Kasumi-1 (cell line): ENCODE data around the gene KDM4B.

Experiments used
- DNase-seq, 2 experiments: peaks; one replicate each; lab custom pipeline; 2025; lab: John Stamatoyannopoulos, UW

Gene KDM4B

GRCh38 chr19:5035105-5035761, 66.3 kb downstream of the KDM4B start:
- DNase-seq: no peak

GRCh38 chr19:5035793-5036697, 67.1 kb downstream of the KDM4B start:
- no peak for DNase-seq

DNA sequence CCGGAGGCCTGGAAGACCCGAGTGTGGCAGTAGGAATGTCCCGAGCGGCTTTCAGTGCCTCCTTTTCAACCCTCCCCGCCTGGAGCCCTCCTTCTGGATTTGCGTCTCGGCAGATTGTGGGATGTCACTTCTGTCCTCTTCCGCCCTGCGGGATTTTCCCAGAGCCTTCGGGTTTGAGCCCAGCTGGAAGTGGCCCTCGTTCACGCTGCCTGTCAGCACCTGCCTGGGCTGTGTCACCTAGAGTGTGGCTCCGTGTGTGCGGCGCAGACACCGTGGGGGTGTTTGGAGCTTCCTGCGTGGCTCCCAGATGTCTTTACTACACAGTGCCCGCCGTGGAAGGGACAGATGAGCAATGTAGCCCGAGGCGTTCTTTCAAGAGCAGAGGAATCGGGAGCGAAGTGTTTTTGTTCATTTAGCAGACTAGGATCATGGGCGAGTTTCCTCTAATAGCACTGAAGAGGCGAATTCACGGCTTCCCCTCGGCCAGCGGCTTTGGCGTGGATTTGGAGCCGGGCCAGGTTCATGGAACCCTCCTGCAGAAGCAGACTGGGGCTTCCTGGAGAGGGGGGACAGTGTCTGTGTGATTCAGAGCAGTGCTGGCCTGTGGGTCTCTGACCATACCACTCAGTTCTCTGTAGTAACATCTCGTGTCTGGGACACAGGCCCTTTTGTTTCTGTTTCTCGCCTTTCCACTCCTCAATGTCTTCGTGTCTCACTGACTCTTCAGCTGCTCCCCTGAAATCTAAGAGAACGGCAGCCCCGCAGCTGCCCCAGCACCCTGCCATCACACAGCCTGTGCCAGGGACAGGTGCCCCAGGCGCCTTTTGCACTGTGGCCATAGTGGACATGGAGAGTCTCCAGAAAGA, 68.0 kb downstream of the KDM4B start:
- DNase-seq: no peak

DNA sequence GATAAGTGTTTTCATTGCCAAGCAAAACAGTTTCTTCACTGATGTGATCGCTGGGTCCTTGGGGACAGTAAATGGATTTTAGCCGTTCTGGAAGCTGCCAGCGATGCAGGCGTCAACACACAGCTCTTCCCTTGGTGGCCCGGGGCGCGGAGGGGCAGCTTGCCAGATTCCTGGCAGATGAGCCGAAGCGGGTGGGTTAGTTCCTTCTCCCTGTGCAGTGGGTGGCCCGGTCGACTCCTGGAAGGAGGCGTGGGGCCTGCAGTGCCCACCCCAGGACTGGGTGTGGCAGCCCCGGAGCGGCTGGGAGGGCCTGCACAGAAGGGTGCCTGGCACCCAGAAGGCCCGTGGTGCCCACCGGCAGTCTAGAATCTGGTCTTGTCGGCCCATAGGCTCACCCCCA, 69.0 kb downstream of the KDM4B start:
- DNase-seq: no peak

DNA sequence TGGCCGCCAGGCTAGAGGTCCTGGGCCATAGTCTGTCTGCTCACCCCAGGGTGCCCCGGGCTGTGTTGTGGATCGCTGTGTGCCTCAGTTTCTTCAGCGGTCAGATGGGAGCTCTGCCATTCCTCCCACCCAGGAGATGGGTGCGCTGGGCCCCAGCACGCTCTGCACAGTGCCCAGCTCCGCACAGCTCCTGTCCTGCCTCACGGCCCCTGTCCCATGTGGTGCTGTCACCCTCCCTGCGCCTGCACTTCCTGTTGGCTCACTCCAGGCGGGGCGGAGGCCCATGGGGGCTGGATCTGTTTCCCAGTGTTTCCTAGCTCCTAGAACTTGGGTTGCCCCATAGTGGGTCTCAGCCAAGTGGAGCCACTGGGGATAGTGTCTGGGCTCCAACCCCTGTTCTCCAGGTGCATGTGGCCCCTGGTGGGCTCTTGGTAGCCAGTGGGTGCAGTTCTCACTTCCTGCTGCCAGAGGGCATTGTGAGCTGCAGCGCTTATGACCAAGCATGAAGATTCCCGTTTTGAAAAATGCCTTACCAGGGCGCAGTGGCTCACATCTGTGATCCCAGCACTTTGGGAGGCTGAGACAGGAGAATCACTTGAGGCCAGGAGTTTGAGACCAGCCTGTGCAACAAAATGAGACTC, 69.8 kb downstream of the KDM4B start:
- peak; percentile 46 to 63 for DNase-seq

DNA sequence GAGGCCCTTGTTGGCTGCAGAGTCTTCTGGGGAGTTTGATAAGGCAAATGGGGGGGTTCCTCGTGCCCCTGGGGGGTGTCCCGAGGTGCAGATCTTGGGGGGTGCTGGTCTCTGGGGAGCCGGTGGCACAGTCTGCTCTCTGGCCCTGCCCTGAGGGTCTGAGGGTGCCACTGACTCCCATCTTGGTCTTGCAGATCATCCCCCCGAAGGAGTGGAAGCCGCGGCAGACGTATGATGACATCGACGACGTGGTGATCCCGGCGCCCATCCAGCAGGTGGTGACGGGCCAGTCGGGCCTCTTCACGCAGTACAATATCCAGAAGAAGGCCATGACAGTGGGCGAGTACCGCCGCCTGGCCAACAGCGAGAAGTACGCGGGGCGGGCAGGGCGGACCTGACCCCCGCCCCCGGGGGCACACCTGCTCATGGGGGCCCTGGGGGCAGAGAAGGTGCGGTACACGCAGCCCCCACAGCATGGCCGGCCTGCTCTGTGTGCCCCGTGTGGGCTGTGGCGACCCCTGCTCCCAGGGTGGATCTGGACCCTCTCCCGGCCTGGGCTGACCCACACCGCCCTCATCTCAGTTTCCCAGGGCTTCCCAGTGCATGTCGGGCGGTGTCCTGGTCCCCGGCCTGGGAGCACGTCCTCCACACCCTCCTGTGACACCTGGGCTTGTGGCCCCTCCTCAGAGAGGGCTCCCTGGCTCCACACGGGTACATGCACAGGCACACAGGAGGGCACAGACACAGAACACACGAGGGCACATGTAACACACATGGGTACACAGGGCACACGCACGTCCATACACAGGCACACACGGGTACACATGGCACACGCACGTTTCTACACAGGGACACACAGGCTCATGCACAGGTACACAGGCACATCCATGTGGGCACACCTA, 71.0 kb downstream of the KDM4B start:
- no peak for DNase-seq

- no peak for DNase-seq
Observed at GRCh38 chr19:5040544-5041167, 71.7 kb downstream of the KDM4B start.

GRCh38 chr19:5041168-5041912, 72.4 kb downstream of the KDM4B start:
- peak in 1 of 2 experiments; percentile 35 for DNase-seq

GRCh38 chr19:5041913-5042187, 72.9 kb downstream of the KDM4B start:
- no peak for DNase-seq

GRCh38 chr19:5042556-5042955, 73.6 kb downstream of the KDM4B start:
- no peak for DNase-seq

GRCh38 chr19:5045029-5045428, 76.1 kb downstream of the KDM4B start:
- no peak for DNase-seq

- no peak for DNase-seq
Observed at GRCh38 chr19:5045956-5046338, 77.0 kb downstream of the KDM4B start.

GRCh38 chr19:5046339-5047039, 77.6 kb downstream of the KDM4B start:
- no peak for DNase-seq

GRCh38 chr19:5047251-5047935, 78.5 kb downstream of the KDM4B start:
- DNase-seq: no peak

- peak; percentile 59 to 63 for DNase-seq
Observed at GRCh38 chr19:5048091-5048726, 79.3 kb downstream of the KDM4B start.

GRCh38 chr19:5048727-5049553, 80.0 kb downstream of the KDM4B start:
- DNase-seq: no peak

GRCh38 chr19:5049561-5049960, 80.6 kb downstream of the KDM4B start:
- DNase-seq: no peak
